ENCODE data around the gene BEGAIN. TPM values are rescaled to one million over a fixed set of nuclear protein-coding genes. Genes with fewer than 3 reads are reported as not detected.

BEGAIN gene
- total RNA-seq, 2 donors from 2014 or later, result 0.91 to 1.3 TPM

- Mint-ChIP-seq H3K9me3 (no peaks in the 10 kb centered on the region), H3K27me3 (ENCODE audit: insufficient read depth) (peaks cover 3% of the 10 kb centered on the region), H3K4me1 (peaks cover 3% of the 10 kb centered on the region), H3K4me3 (no peak overlapping the region), H3K36me3 (ENCODE audit: low read depth) (no peaks in the 10 kb centered on the region), H3K27ac (no peak overlapping the region)
- Histone ChIP-seq H3K4me1 (ENCODE audit: control insufficient read depth, insufficient read depth, low read length) (no peaks in the 10 kb centered on the region), H3K9me3 (ENCODE audit: control insufficient read depth, low read length) (no peaks in the 10 kb centered on the region), H3K4me3 (ENCODE audit: low read length) (no peak overlapping the region), H3K36me3 (ENCODE audit: control insufficient read depth, insufficient read depth, low read length) (no peaks in the 10 kb centered on the region), H3K9ac (ENCODE audit: extremely low read depth, low read length, poor library complexity, severe bottlenecking) (no peak overlapping the region), H3K27me3 (ENCODE audit: control insufficient read depth, insufficient read depth, low read length, poor library complexity, severe bottlenecking) (peaks cover 3% of the 10 kb centered on the region), H3K27ac (ENCODE audit: low read depth, low read length) (no peak overlapping the region)
- TF ChIP-seq, protein P1, sequence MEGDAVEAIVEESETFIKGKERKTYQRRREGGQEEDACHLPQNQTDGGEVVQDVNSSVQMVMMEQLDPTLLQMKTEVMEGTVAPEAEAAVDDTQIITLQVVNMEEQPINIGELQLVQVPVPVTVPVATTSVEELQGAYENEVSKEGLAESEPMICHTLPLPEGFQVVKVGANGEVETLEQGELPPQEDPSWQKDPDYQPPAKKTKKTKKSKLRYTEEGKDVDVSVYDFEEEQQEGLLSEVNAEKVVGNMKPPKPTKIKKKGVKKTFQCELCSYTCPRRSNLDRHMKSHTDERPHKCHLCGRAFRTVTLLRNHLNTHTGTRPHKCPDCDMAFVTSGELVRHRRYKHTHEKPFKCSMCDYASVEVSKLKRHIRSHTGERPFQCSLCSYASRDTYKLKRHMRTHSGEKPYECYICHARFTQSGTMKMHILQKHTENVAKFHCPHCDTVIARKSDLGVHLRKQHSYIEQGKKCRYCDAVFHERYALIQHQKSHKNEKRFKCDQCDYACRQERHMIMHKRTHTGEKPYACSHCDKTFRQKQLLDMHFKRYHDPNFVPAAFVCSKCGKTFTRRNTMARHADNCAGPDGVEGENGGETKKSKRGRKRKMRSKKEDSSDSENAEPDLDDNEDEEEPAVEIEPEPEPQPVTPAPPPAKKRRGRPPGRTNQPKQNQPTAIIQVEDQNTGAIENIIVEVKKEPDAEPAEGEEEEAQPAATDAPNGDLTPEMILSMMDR (conservative IDR thresholded peaks at IDR 0.05), result no peak
- no peak for DNase-seq
- WGBS, 2 experiments (ENCODE audit: insufficient coverage in 1 of 2, insufficient read length in 1 of 2), result 91 to 93% methylated on average over 18 to 24 of the region's 24 CpGs
Observed at GRCh38 chr14:100541621-100542560, 45.3 kb downstream of the BEGAIN start.

GRCh38 chr14:100540926-100541620 lies 46.1 kb downstream of the BEGAIN start:
- Histone ChIP-seq H3K9me3 (ENCODE audit: control insufficient read depth, low read length) (no peaks in the 10 kb centered on the region), H3K27ac (ENCODE audit: low read depth, low read length) (no peak overlapping the region), H3K4me1 (ENCODE audit: control insufficient read depth, insufficient read depth, low read length) (no peaks in the 10 kb centered on the region), H3K36me3 (ENCODE audit: control insufficient read depth, insufficient read depth, low read length) (no peaks in the 10 kb centered on the region), H3K27me3 (ENCODE audit: control insufficient read depth, insufficient read depth, low read length, poor library complexity, severe bottlenecking) (no peaks in the 10 kb centered on the region), H3K9ac (ENCODE audit: extremely low read depth, low read length, poor library complexity, severe bottlenecking) (no peak overlapping the region), H3K4me3 (ENCODE audit: low read length) (no peak overlapping the region)
- Mint-ChIP-seq H3K27ac (no peak overlapping the region), H3K9me3 (no peaks in the 10 kb centered on the region), H3K4me3 (no peak overlapping the region), H3K4me1 (peaks cover 3% of the 10 kb centered on the region), H3K27me3 (ENCODE audit: insufficient read depth) (peaks cover 3% of the 10 kb centered on the region), H3K36me3 (ENCODE audit: low read depth) (no peaks in the 10 kb centered on the region)
- WGBS, 2 experiments (ENCODE audit: insufficient coverage in 1 of 2, insufficient read length in 1 of 2), result 91 to 94% methylated on average over 15 to 18 of the region's 18 CpGs
- DNase-seq, result no peak
- TF ChIP-seq, protein P1 (conservative IDR thresholded peaks at IDR 0.05), result no peak

DNA sequence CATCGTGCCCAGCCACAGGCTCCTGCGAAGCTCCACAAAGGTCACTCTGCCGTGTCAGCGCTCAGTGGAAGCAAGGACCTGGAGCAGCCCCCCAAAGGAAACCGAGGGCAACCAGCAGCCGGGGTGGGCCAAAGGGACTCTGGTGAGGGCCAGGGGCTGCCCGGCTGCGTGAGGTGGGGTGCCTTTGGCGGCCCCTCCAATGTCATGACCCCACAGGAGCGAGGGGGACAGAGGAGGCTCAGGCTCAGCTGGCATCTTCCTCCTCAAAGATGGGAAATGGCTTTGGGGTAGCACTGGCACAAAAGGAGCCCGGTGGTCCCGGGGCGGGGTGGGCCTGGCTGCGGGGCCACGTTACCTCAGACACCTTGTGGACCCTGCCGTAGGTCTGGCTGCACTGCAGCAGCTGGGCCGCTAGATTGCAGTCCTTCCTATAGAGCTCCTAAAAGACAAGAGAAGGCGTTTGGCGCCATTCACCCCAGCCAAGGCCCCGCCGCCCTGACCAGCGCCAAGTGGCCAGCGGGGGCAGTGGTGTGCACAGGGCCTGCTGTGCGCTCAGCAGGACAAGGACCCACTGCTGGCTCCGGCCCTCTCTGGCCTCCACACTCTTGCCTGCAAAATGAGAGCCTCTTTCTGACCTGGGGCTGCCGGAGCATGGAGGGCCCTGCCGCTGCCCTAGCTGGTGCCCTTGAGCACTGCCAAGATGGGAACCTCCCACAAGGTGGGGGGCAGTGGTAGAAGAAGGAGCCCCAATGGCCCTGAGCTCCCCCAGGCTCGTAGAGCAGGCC lies 46.9 kb downstream of the BEGAIN start:
- Histone ChIP-seq H3K9ac (ENCODE audit: extremely low read depth, low read length, poor library complexity, severe bottlenecking) (no peak overlapping the region), H3K27me3 (ENCODE audit: control insufficient read depth, insufficient read depth, low read length, poor library complexity, severe bottlenecking) (no peaks in the 10 kb centered on the region), H3K27ac (ENCODE audit: low read depth, low read length) (no peak overlapping the region), H3K4me1 (ENCODE audit: control insufficient read depth, insufficient read depth, low read length) (no peaks in the 10 kb centered on the region), H3K36me3 (ENCODE audit: control insufficient read depth, insufficient read depth, low read length) (no peaks in the 10 kb centered on the region), H3K9me3 (ENCODE audit: control insufficient read depth, low read length) (no peaks in the 10 kb centered on the region), H3K4me3 (ENCODE audit: low read length) (no peak overlapping the region)
- Mint-ChIP-seq H3K27ac (no peak overlapping the region), H3K27me3 (ENCODE audit: insufficient read depth) (peaks cover 2% of the 10 kb centered on the region), H3K9me3 (no peaks in the 10 kb centered on the region), H3K4me1 (peaks cover 2% of the 10 kb centered on the region), H3K4me3 (no peak overlapping the region), H3K36me3 (ENCODE audit: low read depth) (no peaks in the 10 kb centered on the region)
- TF ChIP-seq, protein P1 (conservative IDR thresholded peaks at IDR 0.05), result peak; percentile 74
- 92 to 97% methylated on average over 7 to 28 of the region's 28 CpGs for WGBS, 2 experiments (ENCODE audit: insufficient coverage in 1 of 2, insufficient read length in 1 of 2)
- DNase-seq, result peak; percentile 83
